SK-N-MC (cell line): ENCODE results near the gene SH3PXD2B.

Experiments
- EZH2 ChIP-seq: fragments of 200-600 bp; sonication (generic); IDR thresholded peaks from one replicate; pipeline ENCODE4 v1.6.1; 2017; ENCODE audit warnings: antibody characterized with exemption
- POLR2AphosphoS5 ChIP-seq: IDR thresholded peaks from 2 replicates; pipeline ENCODE4 v1.6.1; 2012; ENCODE audit warnings: mild to moderate bottlenecking, low read depth, low read length, borderline replicate concordance

GRCh38 chr5:172424111-172424490 lies 30.2 kb downstream of the SH3PXD2B start:
- TF ChIP-seq EZH2 (no peak), POLR2AphosphoS5 (no peak)
